HG02884 (cell line): ENCODE results near the gene LMO1.

ENCODE experiments used
- ATAC-seq: cut with Tn5 transposase; IDR thresholded peaks from one replicate; pipeline ENCODE4 v1.9.1; 2021; ENCODE audit warnings: mild to moderate bottlenecking, moderate library complexity; ENCODE audit not compliant: unreplicated experiment

Gene LMO1

DNA sequence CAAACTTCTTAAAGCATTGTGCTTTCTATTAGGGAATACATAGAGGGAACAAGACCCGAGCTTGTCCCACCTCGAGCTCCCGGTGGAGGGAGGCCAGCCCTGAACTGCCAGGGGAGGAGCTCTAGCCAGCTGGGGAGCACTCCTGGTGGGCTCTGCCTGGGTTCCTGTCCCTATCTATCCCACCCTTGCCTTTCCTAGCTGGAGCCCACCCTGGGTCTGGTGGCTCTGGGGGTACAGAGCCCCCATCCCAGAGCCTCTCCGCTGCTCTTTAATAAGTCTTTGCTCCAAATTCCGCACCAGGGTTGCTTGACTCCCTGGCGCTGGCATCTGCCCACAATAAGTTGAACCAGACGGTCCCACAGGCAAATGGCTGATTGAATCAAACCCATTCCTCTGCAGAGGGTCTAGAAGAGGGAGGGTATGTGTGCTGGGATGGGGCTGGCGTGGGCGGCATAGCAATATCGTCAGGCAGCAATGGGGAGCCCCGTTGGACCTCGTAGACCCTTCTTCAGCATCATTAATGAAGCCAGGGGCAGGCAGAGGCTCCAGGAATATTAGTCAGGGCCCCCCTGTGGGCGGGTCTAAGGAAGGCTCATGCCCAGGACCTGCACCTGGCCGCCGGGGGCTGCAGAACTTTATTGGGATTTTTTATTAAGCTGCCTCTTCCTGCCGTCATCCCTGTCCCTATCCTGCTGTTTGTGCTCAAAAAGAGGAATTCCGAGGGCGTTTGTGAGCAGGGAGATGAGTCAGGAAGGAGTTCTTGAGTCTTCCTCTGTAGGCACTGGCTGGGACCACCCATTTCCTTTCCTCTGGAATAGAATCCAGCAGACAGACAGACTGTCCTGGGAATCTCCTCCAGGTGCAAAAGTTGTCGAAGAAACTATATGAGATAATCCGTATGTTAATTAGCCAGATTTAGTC, 56.3 kb downstream of the LMO1 start:
- no peak for ATAC-seq

DNA sequence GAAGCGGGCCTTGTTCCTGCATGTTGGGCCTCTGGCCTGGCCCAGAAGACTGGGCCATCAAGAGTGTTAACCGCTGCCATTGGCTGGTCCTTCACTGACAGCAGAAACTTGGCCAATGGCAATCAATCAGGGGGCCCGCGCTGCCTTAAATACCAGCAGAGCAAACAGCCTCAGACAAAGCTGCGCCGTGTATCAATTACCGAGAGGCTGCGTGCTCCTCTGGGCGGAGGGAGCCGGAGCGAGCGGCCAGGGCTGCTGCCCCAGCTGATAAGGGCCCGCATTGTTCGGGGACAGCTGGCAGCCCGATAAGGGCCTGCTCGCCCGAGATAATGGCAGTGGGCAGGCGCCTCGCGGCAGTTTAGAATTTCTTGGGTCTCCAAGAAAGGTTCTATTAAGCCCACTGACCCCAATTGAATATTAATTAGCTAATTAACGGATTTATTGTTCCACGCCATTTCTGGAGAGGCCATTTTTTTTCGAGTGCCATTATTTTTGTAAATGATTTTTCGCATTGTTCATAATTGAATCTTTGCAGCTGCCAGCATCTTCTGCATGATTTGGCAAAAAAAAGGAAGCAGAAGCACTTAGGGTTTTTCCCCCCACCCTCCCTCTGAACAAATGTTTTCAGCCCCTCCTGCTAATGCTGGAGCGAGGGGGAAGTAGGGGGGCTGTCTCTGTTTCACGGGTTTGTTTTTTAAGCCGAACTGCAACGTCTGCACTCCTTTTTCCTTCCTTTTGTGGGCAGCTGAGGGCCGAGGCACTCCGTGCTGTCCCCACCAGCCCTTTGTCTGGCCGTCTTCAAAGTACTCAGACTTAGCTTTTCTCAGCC, 57.2 kb downstream of the LMO1 start:
- no peak for ATAC-seq

DNA sequence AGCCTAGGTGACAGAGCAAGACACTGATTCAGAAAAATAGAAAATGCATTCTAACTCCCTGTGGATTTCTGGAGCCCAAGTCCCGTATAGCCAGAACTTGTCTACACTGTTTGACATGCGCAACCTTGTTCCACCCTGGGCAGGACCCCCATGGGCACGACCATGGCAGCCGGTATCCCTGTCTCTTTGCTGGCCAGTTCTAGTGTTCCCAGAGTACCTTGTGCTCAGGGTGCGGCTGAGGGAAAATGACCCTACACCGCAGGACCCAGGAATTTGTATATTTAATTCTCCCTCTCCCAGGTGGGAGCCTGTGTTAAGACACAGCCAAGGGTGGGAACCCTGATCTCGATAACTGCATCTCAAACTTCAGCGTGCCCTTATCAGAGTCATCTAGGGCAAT, 58.1 kb downstream of the LMO1 start:
- no peak for ATAC-seq

DNA sequence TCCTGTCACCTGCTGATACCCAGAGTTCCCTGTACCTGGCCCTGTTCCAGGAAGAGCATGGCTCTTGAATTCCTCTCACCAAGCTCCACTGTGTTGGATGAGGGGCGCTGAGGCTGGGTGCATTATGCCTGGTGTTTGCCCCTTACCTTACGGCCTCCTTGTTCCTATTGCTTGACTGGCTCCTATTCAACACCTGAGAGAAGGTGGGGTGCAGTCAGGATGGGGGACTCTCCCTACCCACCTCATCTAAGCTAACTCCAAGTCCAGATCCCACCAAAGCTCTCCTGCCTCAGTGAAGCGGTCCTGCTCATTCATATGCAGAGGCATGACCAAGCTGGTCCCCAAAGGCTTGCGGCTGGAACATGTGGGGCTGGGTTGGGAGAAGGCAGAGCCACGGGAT, 59.1 kb downstream of the LMO1 start:
- ATAC-seq, result no peak

DNA sequence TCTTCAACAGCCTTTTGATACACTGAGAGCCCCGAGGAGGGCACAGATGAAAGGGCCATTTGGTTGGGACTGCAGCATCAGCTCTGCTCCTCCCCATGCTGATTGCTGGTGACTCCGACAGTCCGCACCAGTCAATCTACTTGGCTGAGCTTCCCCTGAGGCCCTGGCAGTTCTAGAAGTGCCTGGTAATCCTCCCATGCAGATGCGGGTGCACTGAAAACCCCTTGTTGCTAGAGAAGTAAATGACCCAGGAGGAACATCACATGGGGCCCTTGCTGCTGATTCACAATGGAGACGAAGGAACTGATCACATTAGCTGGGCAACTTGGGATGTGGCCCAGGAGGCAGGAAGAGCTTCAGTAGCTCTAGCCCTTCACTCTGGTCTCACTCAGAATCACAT, 59.7 kb downstream of the LMO1 start:
- no peak for ATAC-seq

DNA sequence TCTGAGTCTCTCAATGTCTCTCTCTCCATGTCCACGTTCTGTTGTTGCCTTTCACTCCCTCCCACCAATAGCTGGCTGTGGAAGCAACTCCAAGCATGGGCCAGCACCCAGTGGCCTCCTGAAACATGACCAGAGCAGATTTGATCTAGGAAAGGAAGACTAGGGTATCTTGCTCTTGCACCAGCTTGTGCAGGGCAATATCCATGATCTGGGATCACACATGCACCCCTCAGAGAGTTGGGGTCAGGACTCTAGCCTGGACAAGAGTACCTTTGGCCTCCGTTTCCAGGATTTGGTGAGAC, 60.3 kb downstream of the LMO1 start:
- ATAC-seq, result no peak

DNA sequence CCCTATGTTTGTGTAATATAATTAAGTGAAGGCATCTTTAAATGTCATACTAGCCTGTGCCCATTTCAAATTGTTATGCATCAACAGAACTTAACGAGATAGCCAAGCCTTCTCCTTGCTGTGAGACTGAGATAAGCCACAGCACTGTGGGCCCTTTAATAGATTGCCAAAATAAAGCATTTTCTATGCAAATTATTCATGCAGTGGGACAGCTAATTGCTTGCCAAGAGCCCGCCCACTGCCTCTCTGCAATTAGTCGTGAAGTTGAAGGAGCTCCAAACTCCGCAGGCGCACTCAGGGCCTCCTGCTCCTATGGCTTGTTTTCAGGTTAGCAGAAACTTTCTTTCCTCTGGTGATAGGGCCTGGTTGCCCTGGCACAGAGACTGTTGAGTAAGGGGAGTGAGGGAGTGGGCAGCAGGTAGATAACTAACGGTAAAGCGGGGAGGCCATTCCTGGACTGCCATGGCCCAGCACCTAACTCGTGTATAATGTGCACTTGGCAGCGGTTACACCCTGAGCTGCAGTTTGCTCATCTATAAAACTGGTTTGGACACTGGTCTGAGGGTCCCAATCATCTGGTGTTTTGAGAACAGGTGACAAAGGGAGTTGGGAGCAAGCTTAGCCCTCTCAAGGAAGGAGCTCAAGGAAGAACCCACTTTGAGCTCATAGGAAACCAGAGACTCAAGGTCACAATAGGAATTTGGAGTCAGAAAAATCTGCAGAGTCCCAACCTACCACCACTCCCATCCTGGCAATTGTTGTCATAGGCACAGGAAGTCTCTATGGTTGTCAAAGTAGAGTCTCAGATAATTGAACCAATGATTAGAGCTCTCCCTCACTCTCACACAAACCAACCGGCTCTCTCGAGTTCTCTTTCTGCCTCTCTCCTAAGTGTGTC, 60.9 kb downstream of the LMO1 start:
- no peak for ATAC-seq

DNA sequence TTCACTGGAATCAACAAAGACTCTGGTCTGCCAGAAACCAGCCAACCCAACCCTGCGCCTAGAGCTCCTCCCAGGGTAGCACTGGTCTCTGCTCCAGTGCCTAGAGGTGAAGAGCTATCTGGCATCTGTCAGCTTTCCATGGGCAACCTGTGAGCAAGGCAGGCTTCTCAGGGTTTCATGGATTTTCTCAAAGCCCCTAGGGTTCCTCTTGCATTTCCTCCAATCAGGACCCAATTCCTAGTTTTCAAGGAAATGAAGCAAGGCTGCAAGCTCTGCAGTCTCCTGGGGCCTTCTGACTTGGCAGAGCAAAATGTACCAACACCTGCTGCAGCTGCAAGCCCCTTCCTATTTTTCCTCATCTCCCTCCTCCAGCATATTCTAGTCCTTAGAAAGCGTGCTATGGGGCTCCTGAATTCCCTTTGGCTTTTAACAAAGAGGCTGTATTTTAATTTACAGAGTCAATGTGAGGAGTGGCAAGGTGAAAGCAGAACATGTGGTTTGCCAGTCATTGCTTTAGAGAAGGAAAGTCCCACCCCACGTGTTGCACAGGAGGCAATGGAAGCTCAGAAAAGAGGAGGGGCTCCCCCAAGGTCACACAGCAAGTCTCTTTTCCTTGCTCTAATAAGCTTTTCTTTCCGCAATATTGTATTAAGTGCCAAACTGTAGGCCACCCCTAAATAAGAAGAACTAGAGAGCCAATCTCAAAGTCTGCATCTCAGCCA, 61.9 kb downstream of the LMO1 start:
- peak; percentile 82 for ATAC-seq

DNA sequence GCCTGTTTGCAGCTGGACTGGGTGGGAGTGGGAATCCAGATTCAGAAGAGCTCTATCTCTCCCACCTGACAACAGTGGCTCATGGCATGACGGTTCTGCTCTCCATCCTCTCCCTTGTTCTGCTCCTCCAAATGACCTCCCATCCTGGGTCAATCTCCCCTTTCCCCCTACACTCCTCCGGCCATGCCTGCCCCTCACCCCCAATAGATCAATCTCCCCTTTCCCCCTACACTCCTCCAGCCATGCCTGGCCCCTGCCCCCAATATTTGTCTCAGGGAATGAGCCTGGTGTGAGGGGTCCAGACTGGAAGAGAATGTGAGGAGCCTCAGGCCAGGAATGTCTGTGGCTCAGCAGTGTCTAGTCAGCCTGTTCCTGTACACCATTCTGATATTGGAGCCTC, 64.0 kb downstream of the LMO1 start:
- ATAC-seq, result no peak

DNA sequence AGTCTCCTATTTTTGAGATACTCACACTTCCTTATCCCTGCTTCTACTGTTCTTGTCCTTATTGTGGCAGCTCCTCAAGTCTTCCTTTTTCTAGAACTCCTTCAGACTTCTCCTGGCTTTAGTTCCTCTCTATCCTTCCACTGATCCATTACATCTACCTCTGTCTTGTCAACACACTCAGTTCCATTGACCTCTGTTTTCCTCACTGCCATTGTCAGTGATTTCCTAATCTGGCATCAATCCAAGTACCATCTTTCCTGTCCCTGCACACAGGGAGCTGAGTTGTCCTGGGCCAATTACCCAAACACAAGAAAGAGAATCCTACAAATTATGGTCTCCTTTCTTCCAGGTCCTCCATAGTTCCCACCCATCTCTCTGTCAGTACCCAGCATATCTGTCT, 66.9 kb downstream of the LMO1 start:
- ATAC-seq, result no peak

DNA sequence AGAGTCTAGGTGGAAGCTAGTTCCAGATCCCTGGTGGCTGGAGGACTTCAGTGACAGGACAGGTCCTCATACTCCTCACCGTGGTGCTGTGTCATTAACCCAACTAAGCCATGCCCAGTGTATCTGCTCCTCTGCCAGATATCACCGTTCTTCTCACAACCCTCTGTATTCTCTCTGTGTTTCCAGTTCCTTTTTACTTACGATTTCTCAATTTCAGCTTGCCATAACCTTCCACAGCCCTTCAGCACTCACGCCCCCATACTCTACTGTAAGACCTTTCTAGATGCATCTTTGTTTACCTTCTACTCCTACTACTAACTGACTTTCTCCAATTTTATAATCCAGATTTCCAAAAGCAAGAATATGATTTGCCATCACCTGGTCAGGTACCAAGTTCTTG, 68.7 kb downstream of the LMO1 start:
- no peak for ATAC-seq

DNA sequence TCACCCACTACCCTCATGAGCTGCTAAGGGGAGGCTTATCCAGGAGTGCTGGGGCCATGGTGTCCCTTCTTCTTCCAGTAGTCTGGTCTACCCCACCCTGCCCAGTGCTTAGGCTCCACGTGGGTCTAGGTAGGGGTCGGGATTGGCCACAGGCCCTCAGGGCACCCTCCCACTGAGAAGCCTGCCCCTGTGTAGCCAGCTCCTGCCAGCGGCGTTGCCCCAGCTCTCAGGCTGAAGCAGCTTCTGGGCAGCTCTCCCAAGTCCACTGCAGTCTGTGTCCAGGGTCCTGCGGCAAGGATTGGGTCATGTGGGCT, 70.8 kb downstream of the LMO1 start:
- no peak for ATAC-seq

DNA sequence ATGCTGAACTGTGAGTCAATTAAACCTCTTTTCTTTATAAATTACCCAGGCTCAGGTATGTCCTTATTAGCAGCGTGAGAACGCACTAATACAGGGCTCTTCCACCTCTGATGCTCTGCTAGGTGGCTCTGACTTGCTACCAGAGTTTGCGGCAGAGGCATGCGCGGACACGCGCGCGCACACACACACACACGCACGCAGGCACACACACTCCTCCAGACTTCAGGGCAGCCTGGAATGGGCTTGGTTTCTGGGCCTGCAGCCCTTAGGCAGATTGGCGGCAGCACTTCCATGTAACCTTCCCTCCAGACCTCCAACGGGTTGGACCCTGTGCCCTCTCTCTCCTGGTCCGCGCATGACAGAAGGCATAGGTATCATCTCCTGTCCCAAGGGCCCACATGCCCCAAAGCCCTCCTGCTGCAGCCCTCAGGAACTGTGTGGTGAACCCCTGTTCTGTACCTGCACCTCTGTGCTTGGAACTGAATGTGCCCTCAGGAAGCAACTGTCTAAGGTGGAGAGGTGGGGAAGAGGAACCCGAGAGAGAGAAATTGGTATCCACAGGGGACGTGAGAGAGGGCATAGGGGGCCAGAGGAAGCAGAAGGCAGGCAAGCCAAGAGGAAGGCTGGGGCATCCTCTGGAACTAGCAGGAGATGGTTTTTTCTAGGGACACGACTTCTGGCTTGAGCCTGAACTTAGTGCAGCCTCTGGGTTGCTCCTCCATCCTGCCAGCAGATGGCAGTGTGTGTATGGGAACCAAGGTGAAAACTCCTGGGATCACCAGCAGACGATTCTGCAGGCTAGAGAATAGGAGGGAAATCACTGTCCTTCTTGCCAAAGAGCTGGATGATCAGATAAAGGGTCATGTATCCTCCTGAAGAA, 71.4 kb downstream of the LMO1 start:
- no peak for ATAC-seq

DNA sequence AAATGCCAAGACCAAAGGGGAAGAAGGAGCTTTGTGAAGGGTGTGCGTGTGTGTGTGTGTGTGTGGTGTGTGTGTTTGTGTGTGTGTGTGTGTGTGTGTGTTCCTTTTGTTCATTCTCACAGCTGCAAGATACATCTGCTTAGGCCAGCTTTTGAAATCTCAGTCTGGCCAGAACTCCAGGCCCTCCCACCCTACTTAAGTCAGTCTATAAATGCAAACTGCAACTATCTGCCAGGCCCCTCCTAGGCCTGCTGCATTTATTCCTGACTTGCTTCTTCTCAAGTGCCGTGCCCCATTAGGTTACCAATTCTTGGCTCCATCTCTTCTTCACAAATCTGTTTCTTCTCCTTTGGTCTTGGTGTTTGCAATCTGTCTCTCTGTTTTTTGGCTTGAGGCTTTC, 73.2 kb downstream of the LMO1 start:
- no peak for ATAC-seq

DNA sequence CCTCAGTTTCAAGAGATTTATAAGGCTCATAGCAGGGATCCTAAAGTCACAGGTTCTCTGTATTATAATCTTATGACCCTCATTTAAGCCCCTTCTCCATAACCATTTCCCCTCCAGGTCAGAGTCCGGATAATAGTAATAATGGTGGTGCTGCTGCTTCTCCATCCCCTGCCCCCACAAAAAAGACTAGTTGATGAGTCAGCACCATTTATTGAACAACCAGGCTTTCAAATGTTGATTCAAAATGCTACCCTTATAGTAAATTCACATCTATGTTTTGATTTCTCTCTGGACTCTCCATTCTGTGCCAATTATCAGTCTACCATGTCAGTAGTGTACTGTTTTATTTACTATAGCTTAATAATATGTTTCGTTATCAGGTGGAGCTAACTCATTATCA, 77.2 kb downstream of the LMO1 start:
- ATAC-seq, result no peak

DNA sequence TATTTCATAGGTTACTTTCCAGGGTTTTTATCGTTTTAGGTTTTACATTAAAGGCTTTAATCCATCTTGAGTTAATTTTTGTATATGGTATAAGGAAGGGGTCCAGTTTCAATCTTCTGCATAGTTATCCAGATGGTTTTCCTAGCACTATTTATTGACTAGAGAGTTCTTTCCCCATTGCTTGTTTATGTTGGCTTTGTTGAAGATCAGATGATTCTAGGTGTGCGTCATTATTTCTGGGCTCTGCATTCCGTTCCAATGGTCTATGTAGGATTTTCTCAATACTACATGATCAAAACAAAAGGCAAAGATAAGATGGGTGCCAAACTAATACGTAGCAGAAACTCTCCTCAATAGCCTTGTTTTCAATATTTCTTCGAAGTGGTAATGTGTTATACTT, 80.6 kb downstream of the LMO1 start:
- no peak for ATAC-seq

DNA sequence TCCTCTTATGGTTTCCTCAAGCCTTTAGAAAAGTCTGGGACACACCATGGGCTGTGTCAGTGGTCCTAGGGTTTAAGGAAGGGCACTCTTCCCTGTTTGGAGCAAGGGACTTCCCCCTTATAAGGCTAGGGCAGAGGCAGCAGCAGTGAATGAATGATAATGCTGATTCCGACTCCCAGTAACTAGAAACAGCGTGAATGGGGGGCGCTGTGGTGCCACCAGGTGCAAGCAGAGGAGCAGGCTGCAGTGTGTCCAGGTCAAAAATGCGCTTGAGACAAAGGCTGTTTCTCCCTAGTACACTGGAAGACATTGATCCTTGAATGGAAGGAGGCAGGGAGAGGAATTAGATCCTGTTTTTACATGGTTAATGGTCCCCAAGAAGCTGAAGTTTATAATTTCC, 83.2 kb downstream of the LMO1 start:
- no peak for ATAC-seq

DNA sequence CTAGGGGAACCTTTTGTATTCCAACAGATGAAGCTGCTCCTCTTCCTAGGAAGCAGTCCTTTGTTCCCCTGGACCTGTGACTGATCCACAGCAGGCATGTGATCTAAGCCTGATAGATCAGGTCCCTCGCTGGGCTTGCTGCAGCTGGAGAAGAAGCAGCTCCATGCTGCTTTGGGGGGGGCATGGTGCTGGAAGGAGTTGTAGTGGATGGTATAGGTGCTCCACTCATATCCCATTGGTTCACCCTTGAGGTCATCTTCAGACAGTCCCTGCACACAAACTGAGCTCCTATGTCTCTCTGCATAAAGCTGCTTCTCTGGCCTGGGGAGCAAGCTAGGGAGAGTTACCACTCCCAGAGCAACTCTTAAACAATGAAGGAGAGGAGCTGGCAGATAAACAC, 85.4 kb downstream of the LMO1 start:
- no peak for ATAC-seq

DNA sequence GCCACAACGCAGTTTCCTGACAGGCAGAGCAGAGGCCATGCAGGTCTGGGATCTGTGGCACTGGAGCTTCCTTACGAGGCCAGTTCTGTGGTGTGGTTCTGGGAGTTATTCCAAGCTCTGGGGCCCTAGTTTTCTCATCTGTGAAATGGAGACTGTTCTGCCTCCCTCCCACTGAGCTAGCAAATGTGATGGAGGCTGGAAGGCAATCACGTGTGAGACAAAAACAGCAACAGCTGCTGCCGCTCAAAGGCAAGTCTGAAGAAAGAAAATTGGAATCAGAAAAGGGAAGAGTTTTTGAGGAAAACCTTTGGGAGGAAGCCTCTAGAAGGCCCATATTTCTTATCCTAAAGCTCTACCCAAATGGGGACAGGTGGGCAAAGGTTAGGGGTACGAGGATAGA, 86.5 kb downstream of the LMO1 start:
- ATAC-seq, result no peak
